ENCODE data around the gene RUSC1.

DNA sequence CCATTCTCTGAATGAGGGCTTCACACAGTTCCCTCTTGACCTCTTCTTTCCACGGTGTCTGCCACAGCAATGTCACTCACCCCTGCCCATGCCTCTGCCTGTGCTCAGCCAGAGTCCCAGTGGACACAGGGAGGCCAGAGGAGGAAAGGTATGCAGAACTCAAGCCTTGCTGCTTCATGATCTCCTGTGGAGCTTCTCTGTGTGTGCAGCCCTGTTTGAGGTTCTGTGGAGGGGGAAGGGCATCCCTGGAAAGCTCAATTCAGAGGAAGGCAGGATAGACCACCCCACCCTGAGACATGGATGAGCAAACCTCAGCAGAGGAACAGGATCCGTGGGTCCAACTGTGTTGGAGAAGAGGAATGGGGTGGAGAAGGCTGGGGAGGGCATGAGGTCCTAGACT lies 41.4 kb upstream of the RUSC1 start:
- TF ChIP-seq, protein P1, sequence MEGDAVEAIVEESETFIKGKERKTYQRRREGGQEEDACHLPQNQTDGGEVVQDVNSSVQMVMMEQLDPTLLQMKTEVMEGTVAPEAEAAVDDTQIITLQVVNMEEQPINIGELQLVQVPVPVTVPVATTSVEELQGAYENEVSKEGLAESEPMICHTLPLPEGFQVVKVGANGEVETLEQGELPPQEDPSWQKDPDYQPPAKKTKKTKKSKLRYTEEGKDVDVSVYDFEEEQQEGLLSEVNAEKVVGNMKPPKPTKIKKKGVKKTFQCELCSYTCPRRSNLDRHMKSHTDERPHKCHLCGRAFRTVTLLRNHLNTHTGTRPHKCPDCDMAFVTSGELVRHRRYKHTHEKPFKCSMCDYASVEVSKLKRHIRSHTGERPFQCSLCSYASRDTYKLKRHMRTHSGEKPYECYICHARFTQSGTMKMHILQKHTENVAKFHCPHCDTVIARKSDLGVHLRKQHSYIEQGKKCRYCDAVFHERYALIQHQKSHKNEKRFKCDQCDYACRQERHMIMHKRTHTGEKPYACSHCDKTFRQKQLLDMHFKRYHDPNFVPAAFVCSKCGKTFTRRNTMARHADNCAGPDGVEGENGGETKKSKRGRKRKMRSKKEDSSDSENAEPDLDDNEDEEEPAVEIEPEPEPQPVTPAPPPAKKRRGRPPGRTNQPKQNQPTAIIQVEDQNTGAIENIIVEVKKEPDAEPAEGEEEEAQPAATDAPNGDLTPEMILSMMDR (IDR thresholded peaks at IDR 0.05) = no peak
- no peak for TF ChIP-seq EP300 (IDR thresholded peaks at IDR 0.05)
- TF ChIP-seq POLR2A (IDR thresholded peaks at IDR 0.05) = no peak
